H1 (cell line): ENCODE results near the gene C2orf78. TPM values are rescaled to one million over a fixed set of nuclear protein-coding genes. Genes with fewer than 3 reads are reported as not detected.

ENCODE experiments used
- CTCF ChIA-PET: fragments of 300-600 bp; sonication (Branson Sonifier 250); formaldehyde crosslinking; loops from one replicate; lab custom pipeline; 2021; ENCODE audit not compliant: partially characterized antibody; lab: Charles Lee
- POLR2A ChIA-PET: fragments of 300-600 bp; sonication (Branson Sonifier 250); formaldehyde crosslinking; loops from one replicate; lab custom pipeline; 2021; ENCODE audit warnings: inconsistent platforms; ENCODE audit not compliant: partially characterized antibody; lab: Charles Lee
- DNase-seq, 2 experiments: peaks; one replicate each; pipeline versions ENCODE4 v3.0.0 to v3.0.0-alpha.2; 2010 to 2022; ENCODE audit warnings: low spot score in 2 of 2, low read depth in 1 of 2, mixed read lengths in 1 of 2
- FAIRE-seq: peaks from 2 replicates; lab custom pipeline; 2011; peaks lifted over from hg19 to GRCh38; lab: Jason Lieb, UNC
- H2AFZ ChIP-seq: 2 replicates; pipeline ENCODE4 v1.8.1; 2012; ENCODE audit warnings: low read length, inconsistent platforms
- H2AK5ac ChIP-seq: 2 replicates; pipeline ENCODE4 v1.6.1; 2013; ENCODE audit warnings: low read depth, low read length
- H2BK120ac ChIP-seq: replicated peaks from 2 replicates; pipeline ENCODE3; 2013; ENCODE audit warnings: low read depth, low read length, inconsistent platforms
- H2BK12ac ChIP-seq: 2 replicates; pipeline ENCODE4 v1.6.1; 2013; ENCODE audit warnings: low read depth, low read length
- H2BK15ac ChIP-seq: 2 replicates; pipeline ENCODE4 v1.6.1; 2013; ENCODE audit warnings: low read length
- H2BK20ac ChIP-seq: 2 replicates; pipeline ENCODE4 v1.6.1; 2013; ENCODE audit warnings: low read length
- H2BK5ac ChIP-seq: 2 replicates; pipeline ENCODE4 v1.6.1; 2013; ENCODE audit warnings: low read depth, low read length
- H3K14ac ChIP-seq: 2 replicates; pipeline ENCODE4 v1.6.1; 2013; ENCODE audit warnings: inconsistent platforms; ENCODE audit not compliant: insufficient read length
- H3K18ac ChIP-seq: 2 replicates; pipeline ENCODE4 v1.6.1; 2013; ENCODE audit warnings: low read length; ENCODE audit errors: extremely low read depth
- H3K23ac ChIP-seq: 2 replicates; pipeline ENCODE4 v1.6.1; 2013; ENCODE audit warnings: inconsistent platforms; ENCODE audit not compliant: insufficient read length
- H3K23me2 ChIP-seq: 2 replicates; pipeline ENCODE4 v1.6.1; 2013; ENCODE audit warnings: low read depth, low read length
- H3K27ac ChIP-seq: 2 replicates; pipeline ENCODE4 v1.6.1; 2011; ENCODE audit warnings: low read depth, low read length, inconsistent platforms
- H3K27me3 ChIP-seq, 4 experiments: replicated peaks in 1 of 4; 1 replicate in 1 of 4; 2 replicates in 3 of 4; pipeline versions ENCODE4 v1.6.1 to v1.8.1; 2011 to 2013; ENCODE audit warnings: low read length in 3 of 4, mild to moderate bottlenecking in 3 of 4, inconsistent platforms in 2 of 4, mixed read lengths in 2 of 4, moderate library complexity in 1 of 4; ENCODE audit not compliant: control insufficient read depth in 3 of 4, insufficient read depth in 3 of 4; ENCODE audit errors: extremely low read depth in 1 of 4
- H3K36me3 ChIP-seq, 4 experiments: 2 replicates each; pipeline versions ENCODE4 v1.6.1 to v1.8.1; 2011 to 2013; ENCODE audit warnings: mild to moderate bottlenecking in 4 of 4, low read length in 3 of 4, moderate library complexity in 2 of 4, control low read depth in 1 of 4, inconsistent platforms in 1 of 4; ENCODE audit not compliant: insufficient read depth in 4 of 4, control insufficient read depth in 2 of 4
- H3K4ac ChIP-seq: replicated peaks from 2 replicates; pipeline ENCODE3; 2013; ENCODE audit warnings: low read length, low read depth, mixed read lengths, inconsistent platforms; ENCODE audit not compliant: insufficient read length
- H3K4me1 ChIP-seq, 4 experiments: replicated peaks in 1 of 4; 1 replicate in 1 of 4; 2 replicates in 3 of 4; pipeline versions ENCODE4 v1.6.1 to v1.8.1; 2011 to 2013; ENCODE audit warnings: low read length in 3 of 4, inconsistent platforms in 2 of 4, mixed read lengths in 1 of 4; ENCODE audit not compliant: insufficient read depth in 4 of 4, control insufficient read depth in 3 of 4
- H3K4me2 ChIP-seq, 2 experiments: 2 replicates each; pipeline versions ENCODE4 v1.6.1 to v1.8.1; 2011 to 2013; ENCODE audit warnings: low read depth in 2 of 2, low read length in 2 of 2, control low read depth in 1 of 2, inconsistent platforms in 1 of 2, mild to moderate bottlenecking in 1 of 2; ENCODE audit not compliant: insufficient read depth in 1 of 2
- H3K4me3 ChIP-seq, 4 experiments: fragments of 200-600, 300-600 bp in 1 of 4; sonication (generic), shearing (Covaris generic), sonication (Bioruptor Twin) in 1 of 4; 2 replicates each; pipeline versions ENCODE4 v1.5.1 to v1.8.1; 2011 to 2016; ENCODE audit warnings: low read length in 4 of 4, low read depth in 3 of 4, control low read depth in 2 of 4, inconsistent platforms in 2 of 4, mild to moderate bottlenecking in 2 of 4, mixed read lengths in 1 of 4, moderate library complexity in 1 of 4; ENCODE audit not compliant: insufficient read depth in 2 of 4; ENCODE audit errors: extremely low read depth in 1 of 4
- H3K56ac ChIP-seq: replicated peaks from 2 replicates; pipeline ENCODE3; 2013; ENCODE audit warnings: low read depth, mild to moderate bottlenecking, mixed read lengths, low read length, inconsistent platforms; ENCODE audit not compliant: insufficient read length
- H3K79me1 ChIP-seq: 2 replicates; pipeline ENCODE4 v1.6.1; 2013; ENCODE audit warnings: low read depth, low read length, control low read depth
- H3K79me2 ChIP-seq, 2 experiments: 2 replicates each; pipeline versions ENCODE4 v1.6.1 to v1.8.1; 2012 to 2013; ENCODE audit warnings: low read length in 2 of 2, mild to moderate bottlenecking in 2 of 2, inconsistent platforms in 1 of 2; ENCODE audit not compliant: insufficient read depth in 2 of 2, control insufficient read depth in 1 of 2
- H3K9ac ChIP-seq, 4 experiments: replicated peaks in 1 of 4; 1 replicate in 1 of 4; 2 replicates in 3 of 4; pipeline versions ENCODE4 v1.6.1 to v1.8.1; 2011 to 2013; ENCODE audit warnings: low read depth in 3 of 4, low read length in 3 of 4, control low read depth in 2 of 4, mild to moderate bottlenecking in 2 of 4, moderate library complexity in 2 of 4, inconsistent platforms in 1 of 4; ENCODE audit errors: extremely low read depth in 1 of 4
- H3K9me3 ChIP-seq, 2 experiments: 2 replicates each; pipeline versions ENCODE4 v1.6.1 to v1.8.1; 2012 to 2013; ENCODE audit warnings: mild to moderate bottlenecking in 2 of 2, moderate library complexity in 2 of 2, control low read depth in 1 of 2, inconsistent platforms in 1 of 2, low read depth in 1 of 2, low read length in 1 of 2, mixed read lengths in 1 of 2; ENCODE audit not compliant: insufficient read depth in 2 of 2
- H4K20me1 ChIP-seq, 2 experiments: replicated peaks in 1 of 2; 2 replicates each; pipeline versions ENCODE3 to v1.8.1; 2011 to 2013; ENCODE audit warnings: inconsistent platforms in 2 of 2, low read length in 2 of 2, mild to moderate bottlenecking in 1 of 2; ENCODE audit not compliant: insufficient read depth in 2 of 2, control insufficient read depth in 1 of 2
- H4K5ac ChIP-seq: 2 replicates; pipeline ENCODE4 v1.6.1; 2013; ENCODE audit warnings: low read length, low read depth, mixed read lengths, inconsistent platforms; ENCODE audit not compliant: insufficient read length
- H4K8ac ChIP-seq: 2 replicates; pipeline ENCODE4 v1.8.0; 2013; ENCODE audit warnings: mild to moderate bottlenecking, moderate library complexity, low read length, inconsistent platforms; ENCODE audit not compliant: insufficient read depth; ENCODE audit errors: extremely low read depth
- H4K91ac ChIP-seq: replicated peaks from 2 replicates; pipeline ENCODE3; 2013; ENCODE audit warnings: low read length, mixed read lengths, inconsistent platforms; ENCODE audit not compliant: insufficient read length
- BACH1 ChIP-seq: IDR thresholded peaks from 2 replicates; pipeline ENCODE4 v1.6.1; 2012; ENCODE audit warnings: low read length, improper control_type of control experiment
- CHD1 ChIP-seq: IDR thresholded peaks from 2 replicates; pipeline ENCODE4 v1.6.1; 2012; ENCODE audit warnings: low read depth, low read length, improper control_type of control experiment
- CHD2 ChIP-seq: IDR thresholded peaks from 2 replicates; pipeline ENCODE4 v1.6.1; 2012; ENCODE audit warnings: low read length, improper control_type of control experiment
- CTBP2 ChIP-seq: IDR thresholded peaks from 2 replicates; pipeline ENCODE4 v1.7.0; 2011; ENCODE audit warnings: borderline replicate concordance, mild to moderate bottlenecking, moderate library complexity, mixed read lengths, low read length; ENCODE audit not compliant: insufficient read depth, insufficient read length
- EZH2 ChIP-seq: fragments of 200-600 bp; sonication (generic); IDR thresholded peaks from 2 replicates; pipeline ENCODE4 v1.7.1; 2012; ENCODE audit warnings: low read depth, mild to moderate bottlenecking, moderate library complexity, low read length, inconsistent platforms; ENCODE audit not compliant: severe bottlenecking
- HDAC2 ChIP-seq, 2 experiments: fragments of 300-600 bp in 1 of 2; sonication (generic) in 1 of 2; IDR thresholded peaks; 2 replicates each; pipeline ENCODE4 v1.6.1; 2011 to 2012; ENCODE audit warnings: low read depth in 2 of 2, low read length in 2 of 2, mild to moderate bottlenecking in 2 of 2, moderate library complexity in 2 of 2, borderline replicate concordance in 1 of 2, inconsistent platforms in 1 of 2
- KDM4A ChIP-seq: IDR thresholded peaks from one replicate; pipeline ENCODE4 v1.7.1; 2012; ENCODE audit warnings: low read depth, mild to moderate bottlenecking, moderate library complexity, low read length, inconsistent platforms; ENCODE audit not compliant: severe bottlenecking
- KDM5A ChIP-seq: fragments of 200-600 bp; IDR thresholded peaks from 2 replicates; pipeline ENCODE4 v1.7.1; 2012; ENCODE audit warnings: mild to moderate bottlenecking, low read length, inconsistent platforms, mixed read lengths
- MAFK ChIP-seq: IDR thresholded peaks from 2 replicates; pipeline ENCODE4 v1.6.1; 2012; ENCODE audit warnings: low read depth, mild to moderate bottlenecking, improper control_type of control experiment, low read length
- POLR2A ChIP-seq, 2 experiments: IDR thresholded peaks; 1 replicate in 1 of 2; 2 replicates in 1 of 2; pipeline ENCODE4 v1.6.1; 2011; ENCODE audit warnings: low read depth in 2 of 2, low read length in 2 of 2, mild to moderate bottlenecking in 2 of 2; ENCODE audit errors: control extremely low read depth in 1 of 2
- RFX5 ChIP-seq: IDR thresholded peaks from 2 replicates; pipeline ENCODE4 v1.6.1; 2011; ENCODE audit warnings: low read depth, low read length, improper control_type of control experiment, borderline replicate concordance
- SRF ChIP-seq: IDR thresholded peaks from 2 replicates; pipeline ENCODE4 v1.6.1; 2011; ENCODE audit warnings: mild to moderate bottlenecking, low read depth, low read length, moderate library complexity
- TAF1 ChIP-seq: IDR thresholded peaks from 2 replicates; pipeline ENCODE4 v1.6.1; 2011; ENCODE audit warnings: mild to moderate bottlenecking, low read depth, low read length
- TEAD4 ChIP-seq: IDR thresholded peaks from 2 replicates; pipeline ENCODE4 v1.6.1; 2012; ENCODE audit warnings: low read depth, low read length, inconsistent platforms, mixed read lengths
- WGBS, 2 experiments: shearing (Covaris generic) in 1 of 2; methylation state at CpG; one replicate each; pipeline versions ENCODE4 v1.1.6 to v1.1.7; 2013 to 2015; ENCODE audit warnings: low lambda C conversion rate in 2 of 2, mixed read lengths in 2 of 2, inconsistent platforms in 1 of 2, low coverage in 1 of 2, missing lambda C conversion rate in 1 of 2; ENCODE audit not compliant: insufficient replicate concordance in 2 of 2, insufficient coverage in 1 of 2, insufficient read length in 1 of 2; ENCODE audit errors: extremely low coverage in 1 of 2, missing lambda C conversion rate in 1 of 2; 5-methylcytosine and 5-hydroxymethylcytosine counted together
- polyA plus RNA-seq, 7 experiments: library from polyadenylated mRNA; depleted of rRNA in 3 of 7; stranded (reverse) in 5 of 7; unstranded in 2 of 7; fragments of >200 nt in 5 of 7; fragments of 200-250 nt in 2 of 7; gene quantifications; 1 replicate in 5 of 7; 2 replicates in 1 of 7; 4 replicates in 1 of 7; pipeline versions ENCODE4 v1.2.1 to v1.2.3, GENCODE V29; 2011 to 2013; ENCODE audit warnings: missing spikeins in 2 of 7, mixed read lengths in 2 of 7
- total RNA-seq: library from RNA; stranded (reverse); fragmentation: NEBNext Ultra II Directional; extraction: Animal tissue kit (Norgen Biotek cat#: 25700); gene quantifications from 2 replicates; pipeline ENCODE4 v1.2.1, GENCODE V29; 2021
- TF ChIP-seq, protein P1 (sequence below): IDR thresholded peaks from 2 replicates; pipeline ENCODE4 v1.6.1; 2012; ENCODE audit warnings: inconsistent platforms

Gene C2orf78
- total and polyA plus RNA-seq, 2 of the 8 experiments (the other 6 are each of a cell fraction or from before 2014, with no cell fraction given), result 0.39 to 0.89 TPM

GRCh38 chr2:73818296-73818695 is 34.3 kb downstream of the C2orf78 start:
- POLR2A ChIA-PET, result no interaction called here
- no peak overlapping the region for H2BK15ac ChIP-seq
- H3K9me3 ChIP-seq, result no peaks in the 10 kb centered on the region
- H3K79me1 ChIP-seq, result no peaks in the 10 kb centered on the region
- no peak overlapping the region for H3K14ac ChIP-seq
- no peak overlapping the region for H3K4me3 ChIP-seq
- peaks cover 0 to 14% (median under 1%) of the 10 kb centered on the region in 4 experiments; a peak in 6 of 7 replicates for H3K27me3 ChIP-seq
- no peak overlapping the region for H3K4ac ChIP-seq
- no peak overlapping the region for H3K9ac ChIP-seq
- FAIRE-seq, result no peak
- no peak overlapping the region for H3K4me2 ChIP-seq
- H3K27ac ChIP-seq, result no peak overlapping the region
- H3K56ac ChIP-seq, result no peak overlapping the region
- H4K20me1 ChIP-seq, result no peaks in the 10 kb centered on the region
- no peaks in the 10 kb centered on the region for H3K23me2 ChIP-seq
- CTCF ChIA-PET, result interaction anchor here (1.3 kb wide), 1 partner anchor 9 kb away, joined by 4 read pairs; no protein-coding TSS in a partner anchor
- H2BK12ac ChIP-seq, result no peak overlapping the region
- H3K79me2 ChIP-seq, result no peaks in the 10 kb centered on the region
- 0 out of 2 replicates have a peak overlapping the region, but pooled peaks have one; percentile 65 for H2AFZ ChIP-seq
- H2BK120ac ChIP-seq, result no peak overlapping the region
- H4K91ac ChIP-seq, result no peak overlapping the region
- no peak overlapping the region for H3K18ac ChIP-seq
- H3K36me3 ChIP-seq, result no peaks in the 10 kb centered on the region
- H3K4me1 ChIP-seq, result no peaks in the 10 kb centered on the region
- 98% methylated on average over 6 of the region's 18 CpGs; no CpG with 5 or more reads in 1 of the 2 experiments for WGBS, 2 experiments
- H4K5ac ChIP-seq, result no peak overlapping the region
- no peak overlapping the region for H2BK20ac ChIP-seq
- H2BK5ac ChIP-seq, result no peak overlapping the region
- no peak for DNase-seq
- no peak overlapping the region for H3K23ac ChIP-seq
- H4K8ac ChIP-seq, result no peak overlapping the region
- H2AK5ac ChIP-seq, result no peak overlapping the region
- TF ChIP-seq KDM4A (no peak), POLR2A (IDR thresholded peaks at IDR 0.05; ENCODE audit: control extremely low read depth in 1 of 2, low read depth in 2 of 2, low read length in 2 of 2) (no peak), HDAC2 (IDR thresholded peaks at IDR 0.05; ENCODE audit: borderline replicate concordance in 1 of 2, low read depth in 2 of 2, low read length in 2 of 2) (no peak), TAF1 (no peak), CTBP2 (no peak), CHD1 (no peak), KDM5A (no peak), BACH1 (no peak), CHD2 (no peak), MAFK (no peak), EZH2 (no peak), TEAD4 (no peak), RFX5 (no peak), SRF (no peak)
- TF ChIP-seq, protein P1, sequence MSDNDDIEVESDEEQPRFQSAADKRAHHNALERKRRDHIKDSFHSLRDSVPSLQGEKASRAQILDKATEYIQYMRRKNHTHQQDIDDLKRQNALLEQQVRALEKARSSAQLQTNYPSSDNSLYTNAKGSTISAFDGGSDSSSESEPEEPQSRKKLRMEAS, result no peak
